GM23248 (cell line): Measurements from ENCODE around the gene CORO2A. TPM values are rescaled to one million over a fixed set of nuclear protein-coding genes. Genes with fewer than 3 reads are reported as not detected.

Experiments used
- DNase-seq: peaks from one replicate; pipeline ENCODE4 v3.0.0-alpha.2; 2015
- H2AFZ ChIP-seq: fragments of 200-600 bp; sonication (generic); 2 replicates; pipeline ENCODE4 v1.6.1; 2016; ENCODE audit warnings: antibody characterized with exemption
- H3F3A ChIP-seq: fragments of 200-600 bp; sonication (generic); 2 replicates; pipeline ENCODE4 v1.6.1; 2016; ENCODE audit warnings: mild to moderate bottlenecking, antibody characterized with exemption, mixed run types; ENCODE audit not compliant: insufficient read depth
- H3K27ac ChIP-seq: fragments of 200-600 bp; sonication (generic); 2 replicates; pipeline ENCODE4 v1.5.1; 2016; ENCODE audit warnings: mild to moderate bottlenecking
- H3K27me3 ChIP-seq: fragments of 200-600 bp; sonication (generic); replicated peaks from 2 replicates; pipeline ENCODE4 v1.6.1; 2016; ENCODE audit warnings: mild to moderate bottlenecking; ENCODE audit not compliant: insufficient read depth
- H3K36me3 ChIP-seq: fragments of 200-600 bp; sonication (generic); 2 replicates; pipeline ENCODE4 v1.6.1; 2016; ENCODE audit warnings: low read depth, mild to moderate bottlenecking
- H3K4me1 ChIP-seq: fragments of 200-600 bp; sonication (generic); 2 replicates; pipeline ENCODE4 v1.6.1; 2016; ENCODE audit warnings: mild to moderate bottlenecking; ENCODE audit not compliant: insufficient read depth
- H3K4me2 ChIP-seq: fragments of 200-600 bp; sonication (generic); one replicate; pipeline ENCODE4 v1.6.1; 2016; ENCODE audit warnings: mild to moderate bottlenecking; ENCODE audit not compliant: unreplicated experiment
- H3K4me3 ChIP-seq: fragments of 200-600 bp; sonication (generic); 2 replicates; pipeline ENCODE4 v1.5.1; 2016; ENCODE audit warnings: mild to moderate bottlenecking
- H3K79me2 ChIP-seq: fragments of 200-600 bp; sonication (generic); 2 replicates; pipeline ENCODE4 v1.6.1; 2016; ENCODE audit warnings: mild to moderate bottlenecking; ENCODE audit not compliant: insufficient read depth
- H3K9ac ChIP-seq: fragments of 200-600 bp; sonication (generic); 2 replicates; pipeline ENCODE4 v1.6.1; 2016; ENCODE audit warnings: mild to moderate bottlenecking
- H3K9me2 ChIP-seq: fragments of 200-600 bp; sonication (generic); 2 replicates; pipeline ENCODE4 v1.6.1; 2016; ENCODE audit warnings: mixed run types, mild to moderate bottlenecking, moderate library complexity; ENCODE audit not compliant: insufficient read depth
- H3K9me3 ChIP-seq: fragments of 200-600 bp; sonication (generic); one replicate; pipeline ENCODE4 v1.6.1; 2017; ENCODE audit warnings: low read depth
- H4K20me1 ChIP-seq: fragments of 200-600 bp; sonication (generic); 2 replicates; pipeline ENCODE4 v1.6.0; 2016; ENCODE audit not compliant: insufficient read depth
- EZH2 ChIP-seq: fragments of 200-600 bp; sonication (generic); IDR thresholded peaks from 2 replicates; pipeline ENCODE4 v1.6.1; 2018; ENCODE audit warnings: antibody characterized with exemption, mild to moderate bottlenecking; ENCODE audit not compliant: insufficient read depth, poor library complexity, severe bottlenecking
- EZH2phosphoT487 ChIP-seq: fragments of 200-600 bp; sonication (generic); IDR thresholded peaks from 2 replicates; pipeline ENCODE4 v1.6.1; 2018; ENCODE audit warnings: antibody characterized with exemption, moderate library complexity, mild to moderate bottlenecking, low read depth; ENCODE audit not compliant: insufficient read depth
- WGBS, 2 experiments: methylation state at CpG; one replicate each; pipeline ENCODE4 v1.1.6; 2015 to 2017; ENCODE audit warnings: low lambda C conversion rate in 2 of 2, low coverage in 1 of 2; ENCODE audit errors: missing lambda C conversion rate in 2 of 2; 5-methylcytosine and 5-hydroxymethylcytosine counted together
- in situ Hi-C: fragments of 300-500 bp; cut with MboI; formaldehyde crosslinking; loops from 2 replicates; pipeline ENCODE4 v1.15.0; 2020
- polyA plus RNA-seq: library from polyadenylated mRNA; unstranded; fragments of >200 nt; fragmentation: Nextera tagmentation; extraction: Ambion mirVana; gene quantifications from 2 replicates; pipeline ENCODE4 v1.2.1, GENCODE V29; 2016
- total RNA-seq: library from RNA; depleted of rRNA; stranded (reverse); fragments of >200 nt; shearing (Covaris generic); gene quantifications from 2 replicates; pipeline ENCODE4 v1.2.3, GENCODE V29; 2014

The CORO2A gene
- total and polyA plus RNA-seq, 2 experiments from 2014 or later: 0.86 to 1.3 TPM

DNA sequence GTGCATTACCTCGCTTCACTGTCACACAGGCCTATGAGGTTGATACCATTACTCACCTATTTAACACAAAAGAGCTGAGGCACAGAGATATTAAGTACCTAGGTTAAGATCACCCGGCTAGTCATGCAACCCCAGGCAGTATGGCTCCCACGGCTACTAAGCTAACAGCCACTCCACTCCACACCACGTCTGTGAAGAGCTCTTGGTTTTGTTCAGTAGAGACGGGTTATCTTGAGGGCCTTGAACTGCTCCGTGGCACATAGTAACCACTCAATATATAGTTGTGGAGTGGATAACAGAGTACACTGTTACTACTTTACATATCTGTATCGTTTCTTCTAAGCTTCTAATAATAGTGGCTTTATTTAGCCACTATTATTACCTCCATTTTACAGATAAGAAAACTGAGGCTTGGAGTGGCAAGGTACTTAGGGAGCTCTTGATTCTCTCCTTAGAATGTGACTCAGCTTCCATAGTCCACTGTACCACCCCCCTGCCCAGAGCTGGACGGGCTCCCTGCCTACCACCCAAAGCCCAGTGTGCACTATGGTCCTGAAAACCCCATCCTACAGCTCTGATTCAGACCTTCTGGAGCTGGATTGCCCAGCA is 1.0 kb upstream of the CORO2A start:
- Histone ChIP-seq H3K27me3 (no peaks in the 10 kb centered on the region), H3K27ac (peak overlapping the region; percentile 30; the same call in 1 of the 2 replicates), H3K9me3 (no peaks in the 10 kb centered on the region), H3K4me1 (no peaks in the 10 kb centered on the region), H2AFZ (peak overlapping the region; percentile 81), H4K20me1 (no peaks in the 10 kb centered on the region), H3K9ac (peak overlapping the region; percentile 73), H3F3A (peaks cover 15% of the 10 kb centered on the region; the same call in 1 of the 2 replicates), H3K4me2 (peak overlapping the region; percentile 84), H3K79me2 (no peaks in the 10 kb centered on the region), H3K9me2 (no peaks in the 10 kb centered on the region), H3K4me3 (peak overlapping the region; percentile 80), H3K36me3 (no peaks in the 10 kb centered on the region; the same call in 1 of the 2 replicates)
- no peak for DNase-seq
- in situ Hi-C loops: no loop called here
- WGBS, 2 experiments: 40 to 41% methylated on average over 8 of the region's 8 CpGs
- TF ChIP-seq EZH2 (no peak), EZH2phosphoT487 (no peak)

DNA sequence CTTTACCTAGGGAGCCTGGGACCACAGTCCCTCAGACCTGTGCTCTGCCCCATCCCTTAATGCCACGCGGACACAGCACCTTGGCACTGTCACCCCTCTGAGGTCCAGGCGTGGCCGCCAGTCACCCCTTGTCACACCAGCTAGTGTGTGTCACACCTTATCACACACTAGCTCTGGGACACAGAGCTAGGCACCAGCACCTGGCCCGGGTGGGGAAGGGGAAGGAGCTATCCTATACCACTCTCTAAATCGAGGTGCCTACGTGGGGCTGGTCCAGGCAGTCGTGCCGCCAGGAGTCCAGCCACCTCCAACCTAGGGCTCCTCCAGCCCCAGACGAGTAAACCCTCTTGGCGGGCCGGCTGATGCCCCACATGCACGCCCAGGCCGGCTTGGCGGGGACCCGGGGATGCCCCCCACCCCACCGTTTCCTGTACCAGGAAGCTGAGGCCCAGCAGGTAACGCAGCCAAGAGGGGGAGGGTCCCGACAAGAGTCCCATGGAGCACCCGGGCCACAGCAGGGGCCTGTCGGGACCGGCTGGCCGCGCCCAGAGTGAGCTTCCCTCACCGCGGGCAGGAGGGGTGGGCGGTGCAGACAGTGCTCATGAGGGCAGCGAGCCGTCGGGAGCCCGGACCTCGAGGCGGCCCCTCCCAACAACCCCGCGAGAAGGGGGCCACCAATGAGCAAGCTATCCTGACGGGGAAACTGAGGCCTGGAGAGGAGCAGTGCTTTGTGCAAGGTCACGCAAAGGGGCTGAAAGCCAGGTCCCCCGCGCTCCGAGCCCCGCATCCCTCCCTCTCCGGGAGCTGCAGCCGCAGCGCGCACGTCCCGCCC is 550 bp downstream of the CORO2A start:
- in situ Hi-C loops: no loop called here
- WGBS, 2 experiments: 22% methylated on average over 39 to 41 of the region's 47 CpGs

DNA sequence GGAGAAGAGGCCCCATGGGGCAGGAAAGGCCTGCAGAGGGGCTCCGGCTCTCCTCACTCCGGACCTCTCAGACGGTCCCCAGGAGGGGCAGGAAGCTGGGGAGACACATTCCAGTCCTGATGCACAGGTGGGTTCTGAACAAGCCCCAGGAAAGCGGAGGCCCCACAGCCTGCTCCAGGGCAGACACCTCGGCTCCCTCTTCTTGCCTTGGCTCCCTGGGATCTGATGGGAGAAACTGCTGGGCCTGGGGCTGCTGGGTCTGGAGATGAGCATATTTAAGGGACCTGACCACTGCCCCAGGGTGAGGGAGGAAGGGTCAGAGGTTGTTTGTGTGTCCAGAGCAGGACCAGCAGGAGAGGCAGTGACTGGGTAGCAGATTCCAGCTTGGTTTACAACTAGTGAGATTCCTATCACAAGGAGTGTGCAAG is 1.2 kb downstream of the CORO2A start:
- no peak overlapping the region for H3K27ac ChIP-seq
- no peaks in the 10 kb centered on the region for H3K79me2 ChIP-seq
- H3F3A ChIP-seq: peaks cover 15% of the 10 kb centered on the region; the same call in 1 of the 2 replicates
- H3K4me3 ChIP-seq: no peak overlapping the region
- no peaks in the 10 kb centered on the region for H3K9me3 ChIP-seq
- H4K20me1 ChIP-seq: no peaks in the 10 kb centered on the region
- no peaks in the 10 kb centered on the region for H3K36me3 ChIP-seq
- TF ChIP-seq EZH2phosphoT487 (no peak), EZH2 (no peak)
- DNase-seq: no peak
- in situ Hi-C loops: no loop called here
- no peaks in the 10 kb centered on the region for H3K4me1 ChIP-seq
- H3K4me2 ChIP-seq: no peak overlapping the region
- no peak overlapping the region for H3K9ac ChIP-seq
- no peaks in the 10 kb centered on the region for H3K9me2 ChIP-seq
- WGBS, 2 experiments: 92 to 98% methylated on average over 5 of the region's 5 CpGs
- no peak overlapping the region for H2AFZ ChIP-seq
- H3K27me3 ChIP-seq: no peaks in the 10 kb centered on the region

More for the DNA sequence above, 550 bp downstream of the CORO2A start:
- peak overlapping the region; percentile 72 for H2AFZ ChIP-seq
- no peak overlapping the region for H3K27ac ChIP-seq
- H3F3A ChIP-seq: peaks cover 15% of the 10 kb centered on the region; the same call in 1 of the 2 replicates
- H3K79me2 ChIP-seq: no peaks in the 10 kb centered on the region
- TF ChIP-seq EZH2 (no peak), EZH2phosphoT487 (no peak)
- H4K20me1 ChIP-seq: no peaks in the 10 kb centered on the region
- no peak overlapping the region for H3K9ac ChIP-seq
- H3K36me3 ChIP-seq: no peaks in the 10 kb centered on the region
- no peaks in the 10 kb centered on the region for H3K9me3 ChIP-seq
- H3K4me2 ChIP-seq: peak overlapping the region; percentile 51
- no peaks in the 10 kb centered on the region for H3K4me1 ChIP-seq
- peak overlapping the region; percentile 80 for H3K4me3 ChIP-seq
- no peaks in the 10 kb centered on the region for H3K9me2 ChIP-seq
- H3K27me3 ChIP-seq: no peaks in the 10 kb centered on the region
- peak; percentile 39 for DNase-seq

DNA sequence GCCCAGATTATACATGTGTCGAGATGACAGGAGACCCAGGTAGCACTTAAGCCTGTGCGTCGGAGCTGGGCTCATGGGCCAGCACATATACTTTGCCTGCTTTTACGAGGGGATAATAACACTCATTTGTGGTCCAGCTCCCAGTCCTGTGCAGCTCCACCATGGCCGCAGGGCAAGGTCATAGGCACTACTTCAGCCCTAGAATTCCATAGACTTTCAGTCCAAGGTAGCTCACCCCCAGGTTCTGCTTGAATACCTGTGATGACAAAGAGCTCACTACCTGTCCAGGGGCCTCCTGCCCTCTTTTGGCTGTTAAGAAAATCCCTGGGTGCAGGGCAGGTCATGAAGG is 1.7 kb downstream of the CORO2A start:
- Histone ChIP-seq H3K79me2 (no peaks in the 10 kb centered on the region), H3K36me3 (no peaks in the 10 kb centered on the region), H3K27ac (no peak overlapping the region), H2AFZ (no peak overlapping the region), H3K9me2 (no peaks in the 10 kb centered on the region), H3K4me1 (no peaks in the 10 kb centered on the region), H3K9me3 (no peaks in the 10 kb centered on the region), H3K4me2 (no peak overlapping the region), H3K27me3 (no peaks in the 10 kb centered on the region), H3K4me3 (no peak overlapping the region), H3F3A (peaks cover 15% of the 10 kb centered on the region; the same call in 1 of the 2 replicates), H3K9ac (no peak overlapping the region), H4K20me1 (no peaks in the 10 kb centered on the region)
- in situ Hi-C loops: no loop called here
- DNase-seq: no peak
- 91 to 92% methylated on average over 5 of the region's 5 CpGs for WGBS, 2 experiments
- TF ChIP-seq EZH2phosphoT487: no peak
- no peak for TF ChIP-seq EZH2
